ENCODE results near the gene DEAF1. TPM values are rescaled to one million over a fixed set of nuclear protein-coding genes. Genes with fewer than 3 reads are reported as not detected.

Gene DEAF1
- total and polyA plus RNA-seq, 2 of the 13 experiments (the other 11 are each of a cell fraction or from before 2014, with no cell fraction given), result 22.3 to 29.6 TPM

- TF ChIP-seq USF2 (IDR thresholded peaks at IDR 0.05; ENCODE audit: low read depth, low read length) (no peak), USF2 (CRISPR knock-in tag; IDR thresholded peaks at IDR 0.05; ENCODE audit: borderline replicate concordance) (no peak), GABPB1 (CRISPR knock-in tag; IDR thresholded peaks at IDR 0.05) (peak; percentile 84), AGO2 (optimal IDR thresholded peaks at IDR 0.05; ENCODE audit: low read depth, low read length) (peak; percentile 97), ZNF878 (CRISPR knock-in tag; IDR thresholded peaks at IDR 0.05) (no peak; the same call in 1 of the 2 replicates), ZNF333 (CRISPR knock-in tag; IDR thresholded peaks at IDR 0.05; ENCODE audit: borderline replicate concordance) (no peak; the same call in 1 of the 2 replicates), HDAC1 (CRISPR knock-in tag; IDR thresholded peaks at IDR 0.05) (peak; percentile 78), CHD4 (IDR thresholded peaks at IDR 0.05; ENCODE audit: borderline replicate concordance, low read length) (no peak), KDM2A (CRISPR knock-in tag; IDR thresholded peaks at IDR 0.05; ENCODE audit: borderline replicate concordance, low read depth) (peak; percentile 98), ZNF441 (CRISPR knock-in tag; IDR thresholded peaks at IDR 0.05; ENCODE audit: borderline replicate concordance) (peak; percentile 39; the same call in 1 of the 2 replicates), ZSCAN25 (CRISPR knock-in tag; IDR thresholded peaks at IDR 0.05) (peak; percentile 57), SMAD3 (CRISPR knock-in tag; IDR thresholded peaks at IDR 0.05) (no peak), MXD4 (CRISPR knock-in tag; IDR thresholded peaks at IDR 0.05) (no peak), LCORL (IDR thresholded peaks at IDR 0.05) (no peak), LCORL (CRISPR knock-in tag; IDR thresholded peaks at IDR 0.05) (peak; percentile 63), ZNF546 (CRISPR knock-in tag; conservative IDR thresholded peaks at IDR 0.05) (peak; percentile 43; the same call in 1 of the 2 replicates), ZNF747 (CRISPR knock-in tag; IDR thresholded peaks at IDR 0.05; ENCODE audit: borderline replicate concordance) (no peak; the same call in 1 of the 2 replicates), STAT5B (CRISPR knock-in tag; IDR thresholded peaks at IDR 0.05) (no peak), UBTF (CRISPR knock-in tag; IDR thresholded peaks at IDR 0.05) (peak; percentile 80), NONO (IDR thresholded peaks at IDR 0.05) (no peak), NONO (CRISPR knock-in tag; conservative IDR thresholded peaks at IDR 0.05) (peak; percentile 91), ARID3A (IDR thresholded peaks at IDR 0.05; ENCODE audit: low read depth, low read length) (no peak), MYPOP (CRISPR knock-in tag; IDR thresholded peaks at IDR 0.05) (peak; percentile 51; the same call in 1 of the 2 replicates), ZSCAN21 (CRISPR knock-in tag; IDR thresholded peaks at IDR 0.05; ENCODE audit: borderline replicate concordance) (peak; percentile 29; the same call in 1 of the 2 replicates)
These were observed 671 bp upstream of the DEAF1 start, which contains the start of gene TMEM80 (continued) for GRCh38 chr11:695538-696248.
